Activated T-cell treated with anti-CD3 and anti-CD28 coated beads, Interleukin-2, amount 50 U/mL, for 72 hours (primary cell): ENCODE results near the gene DENND6B. TPM values are rescaled to one million over a fixed set of nuclear protein-coding genes. Genes with fewer than 3 reads are reported as not detected.
"Not testable (repeated sequence)": the region's sequence is repeated elsewhere in the genome, so short reads cannot be mapped to it uniquely, and the experiment has no call there.

Experiments
- ATAC-seq, 2 donors: fragments of 150-1000 bp; cut with Tn5 transposase; replicated peaks in 1 of 2; 2 replicates each; pipeline ENCODE4 v1.10.0; 2021; ENCODE audit warnings: moderate library complexity in 2 of 2, mild to moderate bottlenecking in 1 of 2
- DNase-seq, 2 donors: peaks; one replicate each; pipeline ENCODE4 v3.0.0; 2021 to 2022; ENCODE audit warnings: mixed read lengths in 1 of 2
- H3K27ac Mint-ChIP-seq: one replicate; pipeline ENCODE4 v1.8.0; 2022; ENCODE audit warnings: mild to moderate bottlenecking, moderate library complexity, mixed read lengths
- H3K27me3 Mint-ChIP-seq: one replicate; pipeline ENCODE4 v1.8.0; 2022; ENCODE audit warnings: low read depth, mixed read lengths
- H3K36me3 Mint-ChIP-seq, 2 donors: one replicate each; pipeline ENCODE4 v1.8.0; 2022; ENCODE audit warnings: mixed read lengths in 2 of 2, mild to moderate bottlenecking in 1 of 2; ENCODE audit not compliant: insufficient read depth in 2 of 2
- H3K4me1 Mint-ChIP-seq: one replicate; pipeline ENCODE4 v1.8.0; 2022; ENCODE audit warnings: low read depth, mixed read lengths
- H3K4me3 Mint-ChIP-seq, 2 donors: one replicate each; pipeline ENCODE4 v1.8.0; 2022; ENCODE audit warnings: mild to moderate bottlenecking in 2 of 2, mixed read lengths in 2 of 2, moderate library complexity in 2 of 2
- H3K9me3 Mint-ChIP-seq, 2 donors: one replicate each; pipeline ENCODE4 v1.8.0; 2022; ENCODE audit warnings: mixed read lengths in 2 of 2
- total RNA-seq, 2 donors: library from RNA; stranded (reverse); gene quantifications; one replicate each; pipeline ENCODE4 v1.2.3, GENCODE V29; 2022

DENND6B gene
- total RNA-seq, 2 donors from 2014 or later, result 6.4 to 8.5 TPM

GRCh38 chr22:50329236-50329635, 2.4 kb upstream of the DENND6B start:
- Mint-ChIP-seq H3K27ac (no peak overlapping the region), H3K4me3 (peak overlapping the region in 1 of 2 donors; percentile 18), H3K9me3 (no peaks in the 10 kb centered on the region), H3K36me3 (no peaks in the 10 kb centered on the region), H3K4me1 (peaks cover 17% of the 10 kb centered on the region), H3K27me3 (peaks cover 8% of the 10 kb centered on the region)
- no peak for DNase-seq
- no peak for ATAC-seq

GRCh38 chr22:50327711-50328019, 853 bp upstream of the DENND6B start:
- DNase-seq (no peak), ATAC-seq (no peak)
- H3K4me1 Mint-ChIP-seq, result peaks cover 17% of the 10 kb centered on the region
- no peaks in the 10 kb centered on the region for H3K36me3 Mint-ChIP-seq
- H3K27ac Mint-ChIP-seq, result peak overlapping the region; percentile 37
- H3K4me3 Mint-ChIP-seq, result peak overlapping the region; percentile 85 to 88
- no peaks in the 10 kb centered on the region for H3K9me3 Mint-ChIP-seq
- H3K27me3 Mint-ChIP-seq, result peaks cover 8% of the 10 kb centered on the region

- Mint-ChIP-seq H3K4me1 (peaks cover 17% of the 10 kb centered on the region), H3K27me3 (peaks cover 8% of the 10 kb centered on the region), H3K27ac (no peak overlapping the region), H3K4me3 (peak overlapping the region; percentile 69 to 91), H3K9me3 (no peaks in the 10 kb centered on the region), H3K36me3 (no peaks in the 10 kb centered on the region)
- DNase-seq, result no peak
- ATAC-seq, result no peak
Observed at GRCh38 chr22:50326225-50326955, 422 bp downstream of the DENND6B start.

GRCh38 chr22:50325444-50326224, 1.2 kb downstream of the DENND6B start:
- no peak for DNase-seq
- Mint-ChIP-seq H3K9me3 (no peaks in the 10 kb centered on the region), H3K4me1 (peaks cover 17% of the 10 kb centered on the region), H3K27ac (no peak overlapping the region), H3K36me3 (no peaks in the 10 kb centered on the region), H3K4me3 (peak overlapping the region; percentile 69 to 91), H3K27me3 (peaks cover 8% of the 10 kb centered on the region)
- no peak for ATAC-seq

- Mint-ChIP-seq H3K27ac (no peak overlapping the region), H3K9me3 (no peaks in the 10 kb centered on the region), H3K4me3 (no peak overlapping the region), H3K36me3 (no peaks in the 10 kb centered on the region), H3K27me3 (peaks cover 8% of the 10 kb centered on the region), H3K4me1 (peaks cover 11% of the 10 kb centered on the region)
- DNase-seq, result no peak
- no peak for ATAC-seq
Observed at GRCh38 chr22:50323900-50324299, 2.9 kb downstream of the DENND6B start.

- not testable (repeated sequence) for H3K9me3 Mint-ChIP-seq
Observed at GRCh38 chr22:50322382-50323104, 4.3 kb downstream of the DENND6B start.

GRCh38 chr22:50320671-50321325, 6.0 kb downstream of the DENND6B start:
- H3K36me3 Mint-ChIP-seq, result no peaks in the 10 kb centered on the region
- no peak overlapping the region for H3K27ac Mint-ChIP-seq
- no peaks in the 10 kb centered on the region for H3K9me3 Mint-ChIP-seq
- peaks cover 3% of the 10 kb centered on the region for H3K27me3 Mint-ChIP-seq
- no peak overlapping the region for H3K4me3 Mint-ChIP-seq
- ATAC-seq (no peak), DNase-seq (no peak)
- peaks cover 2% of the 10 kb centered on the region for H3K4me1 Mint-ChIP-seq

More at GRCh38 chr22:50322382-50323104, 4.3 kb downstream of the DENND6B start:
- not testable (repeated sequence) for H3K27ac Mint-ChIP-seq, ATAC-seq, H3K27me3 Mint-ChIP-seq, H3K4me3 Mint-ChIP-seq, H3K4me1 Mint-ChIP-seq, H3K36me3 Mint-ChIP-seq, DNase-seq

GRCh38 chr22:50320116-50320515, 6.7 kb downstream of the DENND6B start:
- H3K4me3 Mint-ChIP-seq, result no peak overlapping the region
- H3K4me1 Mint-ChIP-seq, result peaks cover 5% of the 10 kb centered on the region
- H3K36me3 Mint-ChIP-seq, result no peaks in the 10 kb centered on the region
- no peaks in the 10 kb centered on the region for H3K9me3 Mint-ChIP-seq
- no peak for ATAC-seq
- DNase-seq, result no peak
- no peak overlapping the region for H3K27ac Mint-ChIP-seq
- H3K27me3 Mint-ChIP-seq, result no peaks in the 10 kb centered on the region

- Mint-ChIP-seq H3K27ac (no peak overlapping the region), H3K4me3 (no peak overlapping the region), H3K36me3 (no peaks in the 10 kb centered on the region), H3K9me3 (no peaks in the 10 kb centered on the region), H3K4me1 (peaks cover 7% of the 10 kb centered on the region), H3K27me3 (no peaks in the 10 kb centered on the region)
- ATAC-seq, result no peak
- DNase-seq, result no peak
Observed at GRCh38 chr22:50319503-50319951, 7.3 kb downstream of the DENND6B start.

- DNase-seq (no peak), ATAC-seq (no peak)
- no peaks in the 10 kb centered on the region for H3K9me3 Mint-ChIP-seq
- peaks cover 14% of the 10 kb centered on the region for H3K4me1 Mint-ChIP-seq
- no peaks in the 10 kb centered on the region for H3K36me3 Mint-ChIP-seq
- no peak overlapping the region for H3K4me3 Mint-ChIP-seq
- H3K27me3 Mint-ChIP-seq, result no peaks in the 10 kb centered on the region
- H3K27ac Mint-ChIP-seq, result no peak overlapping the region
Observed at GRCh38 chr22:50318698-50319411, 8.0 kb downstream of the DENND6B start.

- ATAC-seq (no peak), DNase-seq (no peak)
- Mint-ChIP-seq H3K27me3 (no peaks in the 10 kb centered on the region), H3K27ac (no peak overlapping the region), H3K9me3 (no peaks in the 10 kb centered on the region), H3K36me3 (no peaks in the 10 kb centered on the region), H3K4me1 (peaks cover 17% of the 10 kb centered on the region), H3K4me3 (no peak overlapping the region)
Observed at GRCh38 chr22:50318356-50318697, 8.5 kb downstream of the DENND6B start.

- DNase-seq, result no peak
- no peak for ATAC-seq
- no peaks in the 10 kb centered on the region for H3K36me3 Mint-ChIP-seq
- no peak overlapping the region for H3K27ac Mint-ChIP-seq
- no peaks in the 10 kb centered on the region for H3K27me3 Mint-ChIP-seq
- peaks cover 17% of the 10 kb centered on the region for H3K4me1 Mint-ChIP-seq
- H3K9me3 Mint-ChIP-seq, result no peaks in the 10 kb centered on the region
- no peak overlapping the region for H3K4me3 Mint-ChIP-seq
Observed at GRCh38 chr22:50317674-50318073, 9.1 kb downstream of the DENND6B start.
